Astrocyte (in vitro differentiated cells and primary cell): ENCODE results near the gene TPM4. TPM values are rescaled to one million over a fixed set of nuclear protein-coding genes. Genes with fewer than 3 reads are reported as not detected.

Experiments
- DNase-seq: peaks from one replicate; pipeline ENCODE4 v3.0.0-alpha.2; 2010; ENCODE audit warnings: low read depth
- FAIRE-seq: peaks from 2 replicates; lab custom pipeline; 2011; peaks lifted over from hg19 to GRCh38; lab: Jason Lieb, UNC
- H2AFZ ChIP-seq: 2 replicates; pipeline ENCODE4 v1.6.0; 2012; ENCODE audit warnings: low read depth, low read length, inconsistent platforms
- H3K27ac ChIP-seq: 2 replicates; pipeline ENCODE4 v1.5.1; 2011; ENCODE audit warnings: low read depth, low read length, inconsistent platforms
- H3K27me3 ChIP-seq: 2 replicates; pipeline ENCODE4 v1.6.0; 2011; ENCODE audit warnings: low read length, inconsistent platforms; ENCODE audit not compliant: insufficient read depth
- H3K36me3 ChIP-seq: 2 replicates; pipeline ENCODE4 v1.5.1; 2011; ENCODE audit warnings: low read length, inconsistent platforms; ENCODE audit not compliant: insufficient read depth
- H3K4me1 ChIP-seq: 2 replicates; pipeline ENCODE4 v1.5.1; 2011; ENCODE audit warnings: low read length, inconsistent platforms; ENCODE audit not compliant: insufficient read depth
- H3K4me2 ChIP-seq: 2 replicates; pipeline ENCODE4 v1.6.0; 2012; ENCODE audit warnings: low read length, inconsistent platforms
- H3K4me3 ChIP-seq: 2 replicates; pipeline ENCODE4 v1.5.1; 2011; ENCODE audit warnings: low read depth, mild to moderate bottlenecking, low read length, inconsistent platforms; ENCODE audit not compliant: insufficient read depth
- H3K79me2 ChIP-seq: 2 replicates; pipeline ENCODE4 v1.6.0; 2012; ENCODE audit warnings: mild to moderate bottlenecking, low read length, inconsistent platforms; ENCODE audit not compliant: insufficient read depth
- H3K9ac ChIP-seq: 2 replicates; pipeline ENCODE4 v1.6.0; 2012; ENCODE audit warnings: mild to moderate bottlenecking, low read length, inconsistent platforms
- H3K9me3 ChIP-seq: 2 replicates; pipeline ENCODE4 v1.5.1; 2012; ENCODE audit warnings: low read depth, mild to moderate bottlenecking, low read length, inconsistent platforms; ENCODE audit not compliant: insufficient read depth
- H4K20me1 ChIP-seq: 2 replicates; pipeline ENCODE4 v1.6.0; 2012; ENCODE audit warnings: low read length, inconsistent platforms; ENCODE audit not compliant: insufficient read depth
- H3K27ac Mint-ChIP-seq: one replicate; pipeline ENCODE4 v1.8.0; 2021; ENCODE audit warnings: mild to moderate bottlenecking, mixed read lengths; ENCODE audit not compliant: unreplicated experiment
- H3K27me3 Mint-ChIP-seq: one replicate; pipeline ENCODE4 v1.8.0; 2021; ENCODE audit warnings: low read depth, mixed read lengths; ENCODE audit not compliant: unreplicated experiment
- H3K36me3 Mint-ChIP-seq: one replicate; pipeline ENCODE4 v1.8.0; 2021; ENCODE audit warnings: low read depth, mixed read lengths; ENCODE audit not compliant: unreplicated experiment
- H3K4me1 Mint-ChIP-seq: one replicate; pipeline ENCODE4 v1.8.0; 2021; ENCODE audit warnings: low read depth, mixed read lengths; ENCODE audit not compliant: unreplicated experiment
- H3K4me3 Mint-ChIP-seq: one replicate; pipeline ENCODE4 v1.8.0; 2021; ENCODE audit warnings: mild to moderate bottlenecking, moderate library complexity, mixed read lengths; ENCODE audit not compliant: unreplicated experiment
- H3K9me3 Mint-ChIP-seq: one replicate; pipeline ENCODE4 v1.8.0; 2021; ENCODE audit warnings: mild to moderate bottlenecking, mixed read lengths; ENCODE audit not compliant: unreplicated experiment
- EZH2 ChIP-seq: IDR thresholded peaks from 2 replicates; pipeline ENCODE4 v1.6.1; 2012; ENCODE audit warnings: mild to moderate bottlenecking, low read length, inconsistent platforms; ENCODE audit not compliant: insufficient read depth
- total RNA-seq: library from RNA; stranded (reverse); gene quantifications from 2 replicates; pipeline ENCODE4 v1.2.1, GENCODE V29; 2021
- TF ChIP-seq, protein P1 (sequence below): IDR thresholded peaks from 2 replicates; pipeline ENCODE4 v1.5.1; 2011; ENCODE audit warnings: low read depth, mild to moderate bottlenecking, inconsistent platforms, low read length, moderate library complexity; ENCODE audit not compliant: insufficient read depth

TPM4 gene
- total RNA-seq, 1 donor from 2014 or later, result 811 TPM

GRCh38 chr19:16039081-16039480, 37.2 kb upstream of the TPM4 start:
- no peak for DNase-seq
- H3K9me3 Mint-ChIP-seq, result peaks cover 5% of the 10 kb centered on the region
- TF ChIP-seq EZH2, result no peak
- TF ChIP-seq, protein P1, sequence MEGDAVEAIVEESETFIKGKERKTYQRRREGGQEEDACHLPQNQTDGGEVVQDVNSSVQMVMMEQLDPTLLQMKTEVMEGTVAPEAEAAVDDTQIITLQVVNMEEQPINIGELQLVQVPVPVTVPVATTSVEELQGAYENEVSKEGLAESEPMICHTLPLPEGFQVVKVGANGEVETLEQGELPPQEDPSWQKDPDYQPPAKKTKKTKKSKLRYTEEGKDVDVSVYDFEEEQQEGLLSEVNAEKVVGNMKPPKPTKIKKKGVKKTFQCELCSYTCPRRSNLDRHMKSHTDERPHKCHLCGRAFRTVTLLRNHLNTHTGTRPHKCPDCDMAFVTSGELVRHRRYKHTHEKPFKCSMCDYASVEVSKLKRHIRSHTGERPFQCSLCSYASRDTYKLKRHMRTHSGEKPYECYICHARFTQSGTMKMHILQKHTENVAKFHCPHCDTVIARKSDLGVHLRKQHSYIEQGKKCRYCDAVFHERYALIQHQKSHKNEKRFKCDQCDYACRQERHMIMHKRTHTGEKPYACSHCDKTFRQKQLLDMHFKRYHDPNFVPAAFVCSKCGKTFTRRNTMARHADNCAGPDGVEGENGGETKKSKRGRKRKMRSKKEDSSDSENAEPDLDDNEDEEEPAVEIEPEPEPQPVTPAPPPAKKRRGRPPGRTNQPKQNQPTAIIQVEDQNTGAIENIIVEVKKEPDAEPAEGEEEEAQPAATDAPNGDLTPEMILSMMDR, result no peak
- Histone ChIP-seq H3K4me2 (no peak overlapping the region), H3K4me1 (peaks cover 4% of the 10 kb centered on the region), H3K9ac (no peak overlapping the region), H3K36me3 (no peaks in the 10 kb centered on the region), H3K4me3 (no peak overlapping the region), H2AFZ (no peak overlapping the region), H3K27me3 (no peaks in the 10 kb centered on the region), H3K27ac (no peak overlapping the region), H3K9me3 (no peaks in the 10 kb centered on the region), H3K79me2 (no peaks in the 10 kb centered on the region), H4K20me1 (no peaks in the 10 kb centered on the region)
- no peak for FAIRE-seq
- H3K36me3 Mint-ChIP-seq, result no peaks in the 10 kb centered on the region
- no peak overlapping the region for H3K27ac Mint-ChIP-seq
- H3K4me1 Mint-ChIP-seq, result no peaks in the 10 kb centered on the region
- H3K4me3 Mint-ChIP-seq, result no peak overlapping the region
- peaks cover 32% of the 10 kb centered on the region for H3K27me3 Mint-ChIP-seq

DNA sequence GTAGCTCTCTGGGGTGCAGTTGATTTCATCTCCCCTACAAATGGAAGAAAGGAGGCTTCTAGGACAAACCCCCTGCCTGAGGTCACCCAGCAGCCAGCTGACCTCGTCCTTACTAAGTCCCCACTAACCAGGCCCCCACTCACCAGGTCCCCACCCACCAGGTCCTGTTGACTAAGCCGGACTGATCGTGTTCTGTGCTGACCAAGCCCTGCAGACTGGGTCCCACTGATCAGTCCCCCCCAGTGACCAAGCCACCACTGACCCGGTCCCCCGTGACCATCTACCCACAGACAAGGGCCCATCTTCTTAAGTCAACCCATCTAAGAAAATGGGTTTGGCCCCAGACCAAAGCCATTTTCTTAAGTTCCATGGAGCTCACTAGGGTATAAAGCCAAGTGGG, 36.8 kb upstream of the TPM4 start:
- no peak overlapping the region for H3K27ac ChIP-seq
- Mint-ChIP-seq H3K27ac (no peak overlapping the region), H3K27me3 (peaks cover 34% of the 10 kb centered on the region), H3K4me3 (no peak overlapping the region), H3K9me3 (peaks cover 5% of the 10 kb centered on the region), H3K4me1 (no peaks in the 10 kb centered on the region), H3K36me3 (no peaks in the 10 kb centered on the region)
- H3K4me1 ChIP-seq, result peaks cover 4% of the 10 kb centered on the region
- TF ChIP-seq, protein P1, result no peak
- TF ChIP-seq EZH2, result no peak
- H3K27me3 ChIP-seq, result no peaks in the 10 kb centered on the region
- no peaks in the 10 kb centered on the region for H4K20me1 ChIP-seq
- H3K4me3 ChIP-seq, result no peak overlapping the region
- FAIRE-seq, result no peak
- H3K9ac ChIP-seq, result no peak overlapping the region
- no peaks in the 10 kb centered on the region for H3K9me3 ChIP-seq
- no peaks in the 10 kb centered on the region for H3K36me3 ChIP-seq
- DNase-seq, result no peak
- H3K4me2 ChIP-seq, result no peak overlapping the region
- H2AFZ ChIP-seq, result no peak overlapping the region
- H3K79me2 ChIP-seq, result no peaks in the 10 kb centered on the region

DNA sequence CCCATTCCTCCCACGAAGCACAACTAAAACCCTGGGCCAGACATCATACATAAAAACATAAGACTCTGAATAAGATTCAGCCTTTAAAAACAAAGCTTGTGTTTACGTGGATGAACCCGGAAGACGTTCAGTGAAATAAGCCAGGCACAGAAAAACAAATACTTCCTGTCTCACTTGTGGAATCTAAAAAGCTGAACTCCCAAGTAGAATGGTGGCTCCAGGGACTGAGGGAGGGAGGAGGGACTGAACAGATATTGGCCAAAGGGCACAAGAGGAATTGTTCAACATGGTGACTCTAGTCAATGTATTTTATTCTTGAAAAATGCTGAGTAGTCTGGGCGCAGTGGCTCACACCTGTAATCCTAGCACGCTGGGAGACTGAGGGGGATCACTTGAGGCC, 35.7 kb upstream of the TPM4 start:
- H3K36me3 Mint-ChIP-seq, result no peaks in the 10 kb centered on the region
- H3K4me3 ChIP-seq, result no peak overlapping the region
- no peaks in the 10 kb centered on the region for H3K4me1 Mint-ChIP-seq
- DNase-seq, result no peak
- no peaks in the 10 kb centered on the region for H3K79me2 ChIP-seq
- H4K20me1 ChIP-seq, result no peaks in the 10 kb centered on the region
- H3K4me2 ChIP-seq, result no peak overlapping the region
- no peak overlapping the region for H3K9ac ChIP-seq
- peaks cover 2% of the 10 kb centered on the region for H3K9me3 Mint-ChIP-seq
- no peak overlapping the region for H2AFZ ChIP-seq
- no peak overlapping the region for H3K27ac Mint-ChIP-seq
- H3K36me3 ChIP-seq, result no peaks in the 10 kb centered on the region
- no peak for FAIRE-seq
- H3K27me3 Mint-ChIP-seq, result peaks cover 31% of the 10 kb centered on the region
- H3K27me3 ChIP-seq, result no peaks in the 10 kb centered on the region
- TF ChIP-seq, protein P1, result no peak
- TF ChIP-seq EZH2, result no peak
- no peak overlapping the region for H3K4me3 Mint-ChIP-seq
- H3K9me3 ChIP-seq, result no peaks in the 10 kb centered on the region
- H3K27ac ChIP-seq, result no peak overlapping the region
- H3K4me1 ChIP-seq, result peaks cover 4% of the 10 kb centered on the region
